Activated B cell treated with CpG ODN at 0.5 μM for 24 hours (primary cell): Measurements from ENCODE around the gene HAUS1. TPM values are rescaled to one million over a fixed set of nuclear protein-coding genes. Genes with fewer than 3 reads are reported as not detected.

Source experiments
- ATAC-seq: fragments of 200-7000 bp; cut with Tn5 transposase; one replicate; pipeline ENCODE4 v1.10.0; 2021; ENCODE audit warnings: low read depth, mild to moderate bottlenecking, moderate library complexity
- CTCF ChIA-PET: fragments of 350-600 bp; sonication (Branson Sonifier 250); formaldehyde crosslinking; loops from one replicate; lab custom pipeline; 2021; ENCODE audit warnings: antibody characterized with exemption; lab: Charles Lee
- POLR2A ChIA-PET: fragments of 350-600 bp; sonication (Branson Sonifier 250); formaldehyde crosslinking; loops from one replicate; lab custom pipeline; 2021; ENCODE audit warnings: antibody characterized with exemption; lab: Charles Lee
- DNase-seq: peaks from one replicate; pipeline ENCODE4 v3.0.0; 2022
- H3K27ac Mint-ChIP-seq: one replicate; pipeline ENCODE4 v1.8.0; 2020; ENCODE audit warnings: mixed read lengths
- H3K27me3 Mint-ChIP-seq: one replicate; pipeline ENCODE4 v1.8.0; 2021; ENCODE audit warnings: mixed read lengths
- H3K36me3 Mint-ChIP-seq: one replicate; pipeline ENCODE4 v1.8.0; 2021; ENCODE audit warnings: low read depth, mixed read lengths
- H3K4me1 Mint-ChIP-seq: one replicate; pipeline ENCODE4 v1.8.0; 2021; ENCODE audit warnings: mixed read lengths
- H3K4me3 Mint-ChIP-seq: one replicate; pipeline ENCODE4 v1.8.0; 2020; ENCODE audit warnings: mild to moderate bottlenecking, mixed read lengths
- H3K9me3 Mint-ChIP-seq: one replicate; pipeline ENCODE4 v1.8.0; 2020; ENCODE audit warnings: mixed read lengths
- intact Hi-C: fragments of 100-400 bp; cut with micrococcal nuclease; formaldehyde crosslinking; loops from one replicate; pipeline ENCODE4 v1.15.1; 2024
- total RNA-seq: library from RNA; stranded (reverse); gene quantifications from 2 replicates; pipeline ENCODE4 v1.2.3, GENCODE V29; 2022
- TF ChIP-seq, protein P1 (sequence below): fragments of 200-600 bp; IDR thresholded peaks from one replicate; pipeline ENCODE4 v1.8.0; 2022; ENCODE audit warnings: antibody characterized with exemption, mild to moderate bottlenecking

HAUS1 gene
- total RNA-seq, 1 donor from 2014 or later = 34.6 TPM

- intact Hi-C loops = loop anchor here (1.0 to 5.0 kb wide), 15 partner anchors 11 to 979 kb away; partner anchors contain the start of genes ATP5F1A, EPG5, HAUS1 and HDHD2
- no peaks in the 10 kb centered on the region for H3K27me3 Mint-ChIP-seq
- H3K36me3 Mint-ChIP-seq = peaks cover 17% of the 10 kb centered on the region
- ChIA-PET CTCF (interaction anchor here (0.7 to 2.9 kb wide), 33 partner anchors 8 to 487 kb away, joined by 3 to 22 read pairs (median 5); partner anchors contain the start of genes ATP5F1A and LOXHD1), POLR2A (interaction anchor here (0.6 to 1.8 kb wide), 12 partner anchors 9 to 744 kb away, joined by 3 to 16 read pairs (median 4); partner anchors contain the start of genes ATP5F1A, HAUS1, KATNAL2 and LOXHD1)
- TF ChIP-seq, protein P1, sequence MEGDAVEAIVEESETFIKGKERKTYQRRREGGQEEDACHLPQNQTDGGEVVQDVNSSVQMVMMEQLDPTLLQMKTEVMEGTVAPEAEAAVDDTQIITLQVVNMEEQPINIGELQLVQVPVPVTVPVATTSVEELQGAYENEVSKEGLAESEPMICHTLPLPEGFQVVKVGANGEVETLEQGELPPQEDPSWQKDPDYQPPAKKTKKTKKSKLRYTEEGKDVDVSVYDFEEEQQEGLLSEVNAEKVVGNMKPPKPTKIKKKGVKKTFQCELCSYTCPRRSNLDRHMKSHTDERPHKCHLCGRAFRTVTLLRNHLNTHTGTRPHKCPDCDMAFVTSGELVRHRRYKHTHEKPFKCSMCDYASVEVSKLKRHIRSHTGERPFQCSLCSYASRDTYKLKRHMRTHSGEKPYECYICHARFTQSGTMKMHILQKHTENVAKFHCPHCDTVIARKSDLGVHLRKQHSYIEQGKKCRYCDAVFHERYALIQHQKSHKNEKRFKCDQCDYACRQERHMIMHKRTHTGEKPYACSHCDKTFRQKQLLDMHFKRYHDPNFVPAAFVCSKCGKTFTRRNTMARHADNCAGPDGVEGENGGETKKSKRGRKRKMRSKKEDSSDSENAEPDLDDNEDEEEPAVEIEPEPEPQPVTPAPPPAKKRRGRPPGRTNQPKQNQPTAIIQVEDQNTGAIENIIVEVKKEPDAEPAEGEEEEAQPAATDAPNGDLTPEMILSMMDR = peak; percentile 52
- peak overlapping the region; percentile 99 for H3K27ac Mint-ChIP-seq
- ATAC-seq (peak; percentile 88), DNase-seq (peak; percentile 91)
- peak overlapping the region; percentile 97 for H3K4me3 Mint-ChIP-seq
- H3K4me1 Mint-ChIP-seq = peaks cover 44% of the 10 kb centered on the region
- H3K9me3 Mint-ChIP-seq = no peaks in the 10 kb centered on the region
These were observed 69.5 kb downstream of the HAUS1 start for GRCh38 chr18:46173393-46174341.

DNA sequence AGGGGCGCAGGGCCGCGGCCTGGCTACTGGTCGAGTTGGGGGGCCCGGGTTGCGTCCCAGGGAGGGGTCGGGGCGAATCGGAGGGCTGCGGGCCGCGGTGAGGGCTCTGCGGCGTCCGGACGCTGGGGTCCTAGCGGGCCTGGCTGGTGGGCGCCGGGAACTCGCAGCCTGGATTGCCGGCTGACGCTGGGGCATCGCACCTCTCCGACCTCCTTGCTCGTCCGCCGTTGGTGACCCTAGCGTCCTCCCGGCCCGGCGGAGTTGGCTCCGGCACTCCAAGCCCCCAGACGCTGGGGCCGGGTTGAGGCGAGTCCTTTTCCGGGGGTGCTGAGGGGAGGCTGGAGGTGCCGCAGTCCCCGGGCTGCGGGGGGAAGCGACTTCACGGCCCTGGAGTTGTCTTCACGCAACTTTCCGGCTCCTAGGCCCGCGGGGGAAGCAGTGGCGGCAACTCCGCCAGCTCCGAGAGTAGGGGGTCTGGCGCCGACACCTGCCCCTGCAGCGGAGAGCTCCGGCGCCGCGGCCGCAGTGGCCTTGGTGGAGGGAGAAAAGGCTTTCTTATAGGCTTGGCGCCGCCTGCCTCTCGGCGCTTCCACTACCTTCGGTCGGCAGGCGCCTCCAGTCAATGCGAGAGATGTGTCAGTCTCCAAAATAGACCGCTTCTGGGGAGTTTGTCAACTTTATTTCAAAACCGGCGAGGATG, 70.3 kb downstream of the HAUS1 start:
- POLR2A ChIA-PET = interaction anchor here (0.5 to 1.8 kb wide), 8 partner anchors 10 to 483 kb away, joined by 3 to 16 read pairs (median 4); partner anchors contain the start of genes ATP5F1A and LOXHD1
- peak overlapping the region; percentile 97 for H3K4me3 Mint-ChIP-seq
- CTCF ChIA-PET = interaction anchor here (0.7 to 2.7 kb wide), 28 partner anchors 9 to 487 kb away, joined by 3 to 22 read pairs (median 5); partner anchors contain the start of gene ATP5F1A
- H3K4me1 Mint-ChIP-seq = peaks cover 37% of the 10 kb centered on the region
- peaks cover 18% of the 10 kb centered on the region for H3K36me3 Mint-ChIP-seq
- TF ChIP-seq, protein P1 = no peak
- H3K27ac Mint-ChIP-seq = peak overlapping the region; percentile 99
- intact Hi-C loops = loop anchor here (1.0 to 5.0 kb wide), 6 partner anchors 10 to 978 kb away; partner anchors contain the start of gene HDHD2
- H3K27me3 Mint-ChIP-seq = no peaks in the 10 kb centered on the region
- H3K9me3 Mint-ChIP-seq = no peaks in the 10 kb centered on the region
- ATAC-seq (peak; percentile 1), DNase-seq (peak; percentile 48)

GRCh38 chr18:46176001-46176400, 71.8 kb downstream of the HAUS1 start:
- intact Hi-C loops = no loop called here
- DNase-seq = no peak
- no peak for ATAC-seq
- H3K36me3 Mint-ChIP-seq = peaks cover 20% of the 10 kb centered on the region
- peaks cover 39% of the 10 kb centered on the region for H3K4me1 Mint-ChIP-seq
- no peaks in the 10 kb centered on the region for H3K27me3 Mint-ChIP-seq
- ChIA-PET CTCF (interaction anchor here (1.2 kb wide), 2 partner anchors 9 to 35 kb away, joined by 3 read pairs; no protein-coding TSS in a partner anchor), POLR2A (interaction anchor here (0.7 to 1.2 kb wide), 2 partner anchors 17 kb away, joined by 6 to 8 read pairs; no protein-coding TSS in a partner anchor)
- no peaks in the 10 kb centered on the region for H3K9me3 Mint-ChIP-seq
- TF ChIP-seq, protein P1 = no peak
- no peak overlapping the region for H3K27ac Mint-ChIP-seq
- H3K4me3 Mint-ChIP-seq = peak overlapping the region; percentile 61

Other genes starting within 250 kb of the HAUS1 start
- gene EPG5, start 137.1 kb upstream of the HAUS1 start, total RNA-seq = 34.2 and 38.3 TPM in 2 replicates
- 0.51 and 0.60 TPM in 2 replicates for gene PSTPIP2, start 32.1 kb upstream of the HAUS1 start, total RNA-seq
- 336 and 348 TPM in 2 replicates for gene ATP5F1A, start 6.1 kb upstream of the HAUS1 start, total RNA-seq